GM18861 (cell line): ENCODE data around the gene CAST.
A peak's percentile ranks its signal among the peaks of the same experiment; 100 is the strongest.

Source experiments
- ATAC-seq: cut with Tn5 transposase; IDR thresholded peaks from one replicate; pipeline ENCODE4 v1.9.1; 2021; ENCODE audit not compliant: unreplicated experiment

Gene CAST

GRCh38 chr5:96664669-96665068, 2.5 kb downstream of the CAST start:
- no peak for ATAC-seq

DNA sequence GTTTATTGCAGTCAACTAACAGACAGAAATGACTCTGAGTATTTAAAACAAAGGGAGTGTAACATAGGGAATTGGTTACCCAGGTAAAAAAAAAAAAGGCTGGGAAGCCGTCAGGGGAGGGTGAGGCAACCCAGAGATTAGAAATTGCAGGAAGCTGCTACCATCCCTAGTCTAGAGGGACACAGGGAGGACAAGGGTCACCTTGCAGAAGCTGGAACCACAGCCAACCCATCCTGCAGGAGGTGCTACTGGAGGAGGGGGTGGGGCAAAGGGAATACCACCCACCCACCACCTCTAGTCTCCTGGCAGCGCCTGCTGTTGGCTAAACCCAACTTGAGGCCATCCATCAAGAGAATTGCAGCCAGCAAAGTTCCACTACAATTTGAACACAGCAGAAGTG, 6.5 kb downstream of the CAST start:
- ATAC-seq = no peak

GRCh38 chr5:96669909-96670308, 7.7 kb downstream of the CAST start:
- no peak for ATAC-seq

DNA sequence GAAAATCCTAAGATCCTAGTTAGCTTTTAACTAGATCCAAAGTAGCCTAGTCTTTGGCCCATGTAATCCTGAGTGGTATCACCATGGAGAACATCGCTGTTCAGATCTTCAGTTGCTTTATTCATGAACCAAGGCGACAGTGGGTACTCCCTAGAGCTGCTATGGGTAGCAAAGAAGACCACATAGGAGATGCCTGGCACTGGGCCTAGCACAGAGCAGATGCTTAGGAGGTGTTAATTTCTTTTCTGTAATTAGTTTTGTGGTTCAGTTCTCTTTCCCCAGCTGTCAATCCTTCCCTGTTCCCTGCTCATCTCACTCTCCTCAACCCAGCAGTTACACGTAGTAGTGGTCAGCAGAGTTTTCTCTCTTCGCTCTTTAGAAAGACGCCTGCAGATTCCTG, 9.3 kb downstream of the CAST start:
- ATAC-seq = no peak

GRCh38 chr5:96673127-96673526, 11.0 kb downstream of the CAST start:
- no peak for ATAC-seq

GRCh38 chr5:96675882-96676281, 13.7 kb downstream of the CAST start:
- ATAC-seq = no peak

DNA sequence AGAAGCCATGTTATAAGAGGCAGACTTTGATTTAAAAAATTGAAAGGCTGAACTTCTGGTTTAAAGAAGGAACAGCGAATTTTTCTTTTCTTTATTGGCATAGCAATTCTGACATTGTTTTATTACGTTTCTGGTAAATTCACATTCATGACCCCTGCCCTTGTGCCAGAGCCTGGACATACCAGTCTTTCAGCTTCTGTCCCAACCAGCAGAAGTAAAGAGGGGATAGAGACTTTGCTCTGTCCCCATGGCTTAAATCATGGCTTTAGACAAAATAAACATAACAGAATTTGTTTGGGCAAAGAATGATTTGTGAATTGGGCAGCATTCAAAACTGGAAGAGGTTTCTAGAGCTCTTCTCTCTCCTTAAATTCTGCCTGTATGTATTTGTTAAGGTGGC, 15.3 kb downstream of the CAST start:
- no peak for ATAC-seq

GRCh38 chr5:96679293-96679692, 17.1 kb downstream of the CAST start:
- ATAC-seq = no peak

DNA sequence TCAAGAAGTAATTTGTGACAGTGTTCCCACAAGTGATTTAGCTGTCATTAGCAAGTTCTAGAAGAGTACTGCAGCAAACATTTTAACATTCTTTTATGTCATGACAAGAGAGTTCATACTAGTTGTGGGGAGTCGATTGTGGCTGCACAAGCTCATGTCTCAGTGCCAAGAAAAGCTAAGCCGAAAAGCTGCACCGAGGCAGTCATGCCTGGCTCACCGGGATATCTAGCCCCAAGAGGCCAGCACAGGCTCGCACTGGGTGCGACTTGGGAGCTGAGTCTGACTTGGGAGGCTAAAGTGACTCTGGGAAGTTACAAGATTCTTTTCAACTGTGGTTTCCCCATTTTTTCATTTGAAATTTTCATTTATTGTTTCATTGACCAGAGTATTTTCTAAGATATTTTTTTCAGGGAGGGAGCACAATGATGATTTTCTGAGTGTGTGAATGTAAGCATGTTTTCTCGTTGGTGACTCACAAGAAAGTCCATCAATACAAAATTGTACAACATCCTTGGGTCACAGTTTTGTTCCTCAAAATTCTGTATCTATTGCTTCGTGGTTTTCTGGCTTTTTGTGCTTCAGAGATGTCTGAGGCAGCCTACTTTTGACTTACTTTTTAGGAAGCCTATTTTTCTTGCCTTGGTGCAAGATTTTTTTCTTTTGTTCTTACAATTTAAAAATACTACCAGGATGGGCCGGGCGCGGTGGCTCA, 18.7 kb downstream of the CAST start:
- ATAC-seq = no peak

DNA sequence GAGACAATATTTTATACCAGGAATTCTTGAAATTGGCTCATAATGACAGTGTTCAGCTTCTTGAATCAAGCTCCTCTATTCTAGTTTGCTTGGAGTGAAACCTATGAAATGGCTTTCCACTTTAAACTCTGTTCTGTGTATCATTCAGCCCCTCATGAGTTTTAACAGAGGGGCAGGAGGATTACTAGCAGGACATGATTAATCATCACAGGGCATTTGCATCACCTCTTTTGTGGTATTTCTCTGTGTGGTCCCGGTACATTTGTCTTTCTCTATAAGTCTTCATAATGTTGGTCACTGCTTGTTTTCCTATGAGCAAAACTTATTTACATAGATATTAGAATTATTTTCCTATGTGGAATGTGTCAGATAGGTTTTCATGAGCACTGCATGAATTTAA, 21.2 kb downstream of the CAST start:
- ATAC-seq = no peak

DNA sequence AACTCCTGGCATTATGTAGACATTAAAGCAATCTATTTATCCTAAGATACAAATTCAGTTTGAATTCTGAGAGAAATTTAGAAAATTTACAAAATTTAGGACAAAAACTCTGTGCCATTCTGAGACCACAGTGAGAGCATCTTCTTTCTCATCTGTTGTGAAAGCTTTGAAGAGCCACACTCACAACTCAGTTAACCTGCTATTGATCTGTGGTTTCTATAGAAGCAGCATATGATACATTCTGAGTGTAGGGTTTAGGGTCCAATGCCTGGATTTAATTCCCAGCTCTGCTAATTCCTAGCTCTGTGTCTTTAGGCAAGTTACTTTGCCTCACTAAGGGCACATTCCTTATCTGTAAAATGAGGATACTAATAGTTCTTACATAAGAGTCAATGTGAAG, 21.6 kb downstream of the CAST start:
- no peak for ATAC-seq

DNA sequence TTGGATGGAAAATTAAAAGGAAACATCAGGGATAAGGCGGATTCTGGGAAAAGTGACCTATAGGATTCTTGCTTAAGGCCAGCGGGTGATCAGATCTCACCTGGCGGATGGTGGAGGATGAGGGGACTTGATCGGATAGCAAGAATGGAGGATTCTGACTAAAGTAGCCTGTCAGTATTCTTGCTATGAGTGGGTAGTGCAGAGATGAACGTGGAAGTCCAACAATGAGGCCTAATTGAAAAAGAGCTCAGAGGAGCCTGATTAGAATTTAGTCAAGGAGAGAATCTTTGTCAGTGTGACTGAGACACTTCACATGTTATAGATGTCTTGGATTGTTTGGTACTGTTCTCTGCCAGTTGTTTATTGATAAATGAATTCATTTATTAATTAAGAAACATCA, 24.9 kb downstream of the CAST start:
- ATAC-seq = no peak

- ATAC-seq = peak; percentile 94
Measured at GRCh38 chr5:96687812-96688453, 25.8 kb downstream of the CAST start.

GRCh38 chr5:96690861-96691260, 28.7 kb downstream of the CAST start:
- ATAC-seq = no peak

DNA sequence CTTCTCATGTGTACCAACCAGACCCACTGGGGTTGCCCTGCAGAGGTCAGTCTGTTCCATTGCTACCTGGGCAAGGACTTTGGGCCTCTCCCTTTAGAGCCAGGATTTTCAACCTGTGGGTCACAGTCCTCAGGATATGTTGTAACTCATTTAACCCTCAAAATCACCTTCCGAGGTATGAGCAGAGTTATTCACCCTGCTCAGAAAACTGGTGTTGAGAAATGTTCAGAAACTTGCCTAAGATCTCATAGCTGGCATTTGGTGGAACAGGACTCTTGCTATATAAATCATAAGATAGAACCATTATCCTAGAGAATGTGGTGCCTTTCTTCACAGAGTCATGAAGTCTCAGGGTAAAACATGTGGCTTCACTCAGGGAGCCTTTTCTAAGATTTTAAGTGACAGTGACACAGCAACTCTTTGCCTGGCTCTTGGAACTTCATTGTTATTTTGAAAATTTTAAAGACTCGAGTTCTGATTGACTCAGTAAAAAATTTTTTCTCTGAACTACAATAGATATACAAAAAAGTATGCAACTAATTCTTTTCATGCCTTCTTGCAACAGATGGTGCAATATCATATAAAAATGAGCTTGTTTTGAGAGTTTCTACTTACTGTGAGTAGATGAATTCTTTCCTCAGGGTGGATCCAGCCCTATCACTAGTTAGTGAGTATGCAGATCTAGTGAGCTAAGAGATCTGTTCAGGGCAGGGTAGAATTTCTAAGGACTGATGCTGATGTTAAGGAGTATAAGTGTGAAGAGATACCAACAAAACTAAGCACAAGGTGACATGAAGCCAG, 29.5 kb downstream of the CAST start:
- no peak for ATAC-seq

DNA sequence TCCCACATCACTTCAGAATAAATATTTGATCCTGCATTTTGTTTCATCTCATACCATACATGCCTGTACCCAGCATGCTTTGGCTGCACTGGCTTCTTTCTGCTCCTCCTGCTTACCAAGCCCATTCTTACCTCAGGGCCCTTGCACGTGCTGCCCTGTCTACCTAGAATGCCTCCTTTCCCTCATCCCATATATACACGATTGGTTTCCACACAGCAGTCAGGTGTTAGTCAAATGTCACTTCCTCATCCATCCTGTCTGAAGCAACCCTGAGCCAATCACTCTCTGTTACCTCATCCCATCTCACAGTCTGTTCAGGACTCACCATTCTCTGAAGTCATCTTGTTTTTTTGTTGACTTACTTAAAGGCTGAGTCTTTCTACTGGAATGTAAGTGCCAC, 30.3 kb downstream of the CAST start:
- ATAC-seq = no peak

GRCh38 chr5:96699186-96699820, 37.1 kb downstream of the CAST start:
- ATAC-seq = no peak

GRCh38 chr5:96702503-96703383, 40.6 kb downstream of the CAST start:
- peak; percentile 47 for ATAC-seq

DNA sequence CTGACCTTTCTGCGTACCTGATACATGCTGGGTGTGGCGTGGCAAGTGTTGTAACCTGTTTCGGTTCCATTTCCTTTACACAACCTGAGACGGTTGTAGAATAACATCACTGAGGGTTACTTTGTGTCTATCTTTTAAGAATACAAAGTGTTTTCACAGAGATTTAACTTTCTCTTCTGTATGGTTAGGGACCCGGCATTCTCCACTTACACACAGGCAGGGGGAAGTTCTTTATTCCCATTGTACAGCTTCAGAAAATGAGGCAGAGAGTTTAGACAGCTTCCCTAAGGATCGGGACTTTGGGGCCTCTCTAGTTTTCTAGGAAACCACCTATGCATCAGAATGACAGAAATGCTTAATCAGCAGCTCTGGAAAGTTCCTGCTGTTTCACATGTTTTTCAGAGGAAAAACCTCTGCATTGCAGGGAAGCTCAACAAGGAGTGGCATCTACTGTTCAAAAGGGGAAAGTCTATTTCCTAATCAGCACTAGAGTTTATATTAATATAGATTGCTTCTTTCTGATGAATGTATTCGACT, 41.3 kb downstream of the CAST start:
- ATAC-seq = peak; percentile 69

DNA sequence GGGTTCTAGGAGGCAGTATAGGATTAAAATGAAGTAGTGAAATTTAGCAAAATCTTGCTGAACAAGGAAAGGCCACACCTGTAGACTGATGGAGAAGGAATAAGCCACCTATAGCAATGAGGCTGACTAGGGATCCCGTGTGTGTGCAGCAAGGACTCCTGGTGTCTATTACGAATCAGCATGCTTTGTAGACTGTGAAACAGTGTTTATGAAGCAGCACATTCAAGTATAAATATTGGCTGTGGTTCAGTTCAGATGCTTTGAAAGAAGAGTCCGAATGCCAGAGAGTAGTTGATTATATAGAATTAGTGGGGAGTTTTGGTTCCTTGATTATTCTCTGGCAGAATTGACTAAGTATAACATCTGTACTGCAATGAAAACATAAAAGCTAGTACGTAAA, 41.8 kb downstream of the CAST start:
- ATAC-seq = no peak
